ENCODE measurements around the gene DCANP1.
"Not testable (repeated sequence)": the region's sequence is repeated elsewhere in the genome, so short reads cannot be mapped to it uniquely, and the experiment has no call there.

The DCANP1 gene, protein sequence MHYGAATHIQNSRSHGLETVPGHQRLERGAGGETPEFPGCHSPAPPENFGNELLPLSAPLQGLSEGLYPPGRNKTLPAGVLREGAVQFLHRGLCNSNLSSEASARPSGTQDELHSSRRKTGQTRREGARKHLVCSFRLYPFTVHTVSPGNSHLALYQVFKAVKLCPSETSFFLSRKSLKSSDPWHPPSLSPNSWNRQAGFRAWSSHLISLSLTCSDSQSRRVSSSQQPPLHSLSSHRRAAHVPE

DNA sequence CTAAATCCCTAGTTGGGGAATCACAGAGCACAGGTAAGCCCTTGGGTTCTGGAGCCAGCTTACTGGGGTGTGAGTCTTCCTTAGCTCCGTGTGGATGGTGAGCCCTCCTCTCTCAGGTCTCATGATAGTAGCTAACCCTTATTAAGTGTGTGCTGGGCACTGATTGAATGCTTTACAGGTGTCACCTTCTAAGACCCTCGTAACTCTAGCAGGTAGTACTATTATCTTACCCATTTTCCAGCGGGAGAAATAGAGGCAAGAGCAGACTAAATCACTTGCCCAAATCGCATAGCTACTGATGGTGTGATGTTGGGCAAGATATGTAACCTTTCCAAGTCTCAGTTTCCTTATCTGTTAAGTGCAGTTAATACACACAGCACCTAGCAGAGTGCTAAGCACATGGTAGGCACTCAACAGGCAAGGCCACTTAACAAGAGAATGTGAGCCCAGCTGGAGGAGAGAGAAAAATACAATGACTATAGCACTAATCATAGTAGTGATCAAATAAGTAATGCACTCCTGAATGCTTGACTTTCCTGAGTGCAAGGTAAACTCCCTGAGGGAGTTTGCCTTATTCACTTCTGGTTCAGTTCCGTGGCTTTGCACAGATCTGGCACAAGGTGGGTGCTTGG is at the start of gene DCANP1:
Gene DCANP1, minus strand, starts transcription at position 51 of the 632 bp plus-strand sequence. CDS start 240 bp downstream, outside the sequence.
- no peak for DNase-seq

DNA sequence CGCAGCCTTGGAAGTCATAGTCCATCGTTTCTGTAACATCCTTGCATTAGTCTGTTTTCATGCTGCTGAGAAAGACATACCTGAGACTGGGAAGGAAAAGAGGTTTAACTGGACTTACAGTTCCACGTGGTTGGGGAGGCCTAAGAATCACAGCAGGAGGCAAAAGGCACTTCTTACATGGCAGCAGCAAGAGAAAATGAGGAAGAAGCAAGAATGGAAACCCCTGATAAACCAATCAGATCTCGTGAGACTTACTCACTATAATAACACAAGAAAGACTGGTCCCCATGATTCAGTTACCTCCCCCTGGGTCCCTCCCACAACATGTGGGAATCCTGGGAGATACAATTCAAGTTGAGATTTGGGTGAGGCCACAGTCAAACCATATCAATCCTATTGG is 48.4 kb upstream of the DCANP1 start:
- DNase-seq: not testable (repeated sequence)

DNA sequence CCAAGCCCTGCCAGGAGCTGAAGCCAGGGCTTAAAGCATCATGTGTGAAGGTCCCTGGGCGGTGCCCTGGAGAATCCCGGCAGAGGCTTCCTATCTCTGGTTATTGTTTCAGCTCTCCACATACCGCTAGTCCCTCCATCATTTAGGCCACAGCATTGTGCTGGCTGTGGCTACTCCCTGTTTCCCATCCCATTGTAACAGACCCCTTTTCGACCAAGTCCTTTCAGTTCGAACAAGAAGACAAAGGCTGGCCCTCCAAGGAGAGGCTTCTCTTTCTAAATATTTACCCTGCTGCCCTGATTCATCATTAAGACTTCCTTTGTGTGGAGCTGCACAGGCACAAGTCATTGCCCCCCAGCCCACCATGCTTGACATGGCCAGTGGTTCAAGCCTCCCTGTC is 47.0 kb upstream of the DCANP1 start:
- DNase-seq: no peak

DNA sequence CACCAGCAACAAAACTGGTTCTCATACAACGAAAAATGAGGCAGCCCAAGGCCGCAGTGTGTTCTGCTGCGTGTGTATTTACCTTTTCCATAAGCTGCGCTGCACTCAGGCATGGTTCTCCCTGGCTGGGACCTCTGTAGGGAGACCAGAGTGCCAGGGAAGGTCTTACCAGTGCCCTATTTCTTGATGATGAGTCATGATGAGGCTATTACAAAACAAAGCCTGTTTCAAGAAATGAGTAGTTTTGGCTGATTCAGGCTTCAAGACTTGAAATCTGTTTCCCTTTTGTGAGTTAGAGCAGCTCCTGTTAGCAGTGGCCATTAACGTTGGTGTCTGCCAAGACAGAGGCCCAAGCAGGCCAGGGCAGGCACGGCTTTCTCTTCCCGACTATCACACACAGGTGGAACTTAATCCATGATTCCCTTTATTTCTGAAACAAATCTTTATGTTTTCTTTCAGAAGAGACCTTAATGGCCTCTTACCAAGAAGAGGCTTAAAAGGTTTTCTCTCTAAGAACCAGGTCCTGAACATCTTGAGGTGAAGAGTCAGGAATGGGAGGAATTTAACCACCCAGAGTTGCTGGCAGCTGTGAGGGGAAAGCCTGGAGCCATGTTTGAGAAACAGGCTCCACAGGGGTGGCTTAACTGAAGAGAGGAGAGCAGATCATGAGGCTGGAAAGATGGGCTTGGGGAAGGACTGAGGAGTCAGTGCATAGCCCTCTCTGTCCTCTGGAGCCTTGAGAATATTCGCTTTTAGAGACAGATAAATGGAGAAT is 46.4 kb upstream of the DCANP1 start:
- no peak for DNase-seq

DNA sequence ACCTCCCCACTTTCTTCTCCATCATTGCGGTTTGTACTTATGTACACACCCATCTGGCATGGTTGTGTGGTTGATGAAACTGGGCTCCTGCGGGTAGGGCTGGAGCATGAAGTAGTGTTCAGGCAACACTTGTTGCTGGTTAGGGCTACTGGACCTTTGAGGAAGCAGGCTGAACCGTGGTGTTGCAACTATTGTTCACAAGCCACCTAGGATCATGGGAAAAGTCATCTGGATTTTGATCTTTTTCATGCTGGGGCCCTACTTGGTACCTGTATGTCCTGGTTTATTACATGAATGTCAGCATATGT is 45.1 kb upstream of the DCANP1 start:
- DNase-seq: no peak

DNA sequence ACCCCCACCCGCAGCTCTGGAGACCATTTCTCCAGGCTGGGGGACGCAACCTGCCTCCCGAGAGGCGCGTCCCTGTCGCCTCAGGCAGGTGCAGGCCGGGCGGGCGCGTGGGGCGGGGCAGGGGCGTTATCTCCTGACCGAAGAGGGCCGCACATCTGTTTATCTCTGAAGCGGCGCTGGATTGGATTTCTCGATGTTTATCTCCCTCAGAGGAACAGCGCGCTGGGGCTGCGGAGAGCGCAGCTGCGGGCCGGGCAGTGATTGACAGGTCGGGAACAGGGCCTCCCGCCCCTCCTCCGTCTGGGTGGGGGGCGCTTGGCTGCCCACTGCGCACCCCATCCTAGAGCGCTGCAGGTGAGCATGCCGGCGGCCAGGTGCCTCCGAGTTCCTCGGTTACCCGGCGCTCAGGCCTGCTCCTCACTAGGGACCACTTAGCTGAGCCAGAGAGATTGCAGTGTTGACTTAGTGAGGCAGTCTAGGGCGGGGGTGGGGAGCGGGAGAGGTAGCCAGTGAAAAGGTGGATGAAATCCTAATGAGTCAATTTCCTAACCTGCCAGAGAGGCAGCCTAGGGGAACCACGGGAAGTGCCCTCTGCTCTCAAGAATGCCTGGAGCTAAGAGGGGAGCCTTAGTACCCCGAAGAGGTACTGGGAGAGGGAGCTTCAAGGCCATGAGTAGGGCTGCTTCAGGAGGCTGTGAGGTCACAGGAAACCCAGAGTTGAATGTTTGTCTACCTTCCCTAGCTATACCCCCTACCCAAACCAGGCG is 44.6 kb upstream of the DCANP1 start:
- DNase-seq: no peak

DNA sequence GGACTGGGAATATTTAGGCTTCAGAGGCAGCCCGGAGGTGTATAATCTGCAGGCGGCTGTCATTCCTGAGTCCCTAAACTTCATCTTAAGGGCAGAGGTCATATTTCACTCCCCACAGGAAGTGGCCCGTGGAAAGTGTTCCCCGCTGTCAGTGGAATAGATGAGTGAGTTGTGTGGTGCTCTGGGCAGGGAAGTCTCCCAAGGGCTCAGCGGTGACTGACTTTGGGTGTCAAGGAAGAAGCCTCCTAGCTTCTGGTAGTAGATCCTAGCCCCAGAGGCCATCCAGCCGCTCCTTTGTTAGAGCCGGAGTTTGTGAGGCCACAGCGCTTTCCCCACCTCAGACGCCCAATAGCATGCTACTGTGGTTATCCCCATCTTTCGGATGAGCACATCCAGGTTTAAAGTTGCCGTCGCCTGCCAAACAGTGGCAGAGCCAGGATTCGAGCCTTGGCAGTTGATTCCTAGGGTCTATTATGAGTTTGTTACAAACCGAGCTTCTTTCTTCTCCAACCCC is 43.9 kb upstream of the DCANP1 start:
- DNase-seq: no peak

DNA sequence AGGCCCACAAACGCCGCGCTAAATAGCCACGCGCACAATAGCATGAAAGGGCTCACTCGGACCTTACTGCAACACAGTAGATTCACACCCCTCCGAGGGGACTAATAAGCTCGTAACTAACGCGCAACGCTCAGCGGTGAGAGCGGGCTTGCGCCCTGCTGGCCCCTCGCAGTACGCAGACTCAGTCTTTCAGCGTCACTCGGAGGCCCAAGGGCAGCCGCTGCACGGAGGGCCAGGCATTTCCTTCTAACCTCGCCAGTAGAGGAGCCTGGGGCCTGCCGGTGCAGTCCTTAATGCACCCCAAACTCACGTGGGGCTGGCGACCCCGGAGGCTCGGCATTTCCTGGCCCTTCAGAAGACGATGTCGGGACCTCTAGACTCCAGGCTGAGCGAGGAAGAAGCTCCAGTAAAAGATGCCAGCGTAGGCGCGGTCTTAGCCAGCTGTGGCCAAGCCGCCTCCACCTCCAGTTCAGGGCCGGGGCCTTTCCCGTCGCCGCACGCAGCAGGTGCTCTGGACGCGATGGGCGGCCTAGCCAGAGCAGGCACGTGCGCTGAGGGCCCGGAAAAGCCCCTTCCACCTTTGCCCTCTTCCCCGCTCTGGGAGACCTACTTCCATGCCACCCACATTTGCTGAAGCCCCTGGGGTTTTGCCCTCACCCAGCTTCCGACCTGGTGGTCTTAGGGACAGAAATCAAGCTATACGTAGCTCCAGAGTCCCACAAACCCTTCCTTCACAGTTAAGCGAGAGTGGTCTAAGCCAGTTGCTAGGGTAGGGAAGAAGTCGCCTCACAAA is 43.3 kb upstream of the DCANP1 start:
- no peak for DNase-seq

DNA sequence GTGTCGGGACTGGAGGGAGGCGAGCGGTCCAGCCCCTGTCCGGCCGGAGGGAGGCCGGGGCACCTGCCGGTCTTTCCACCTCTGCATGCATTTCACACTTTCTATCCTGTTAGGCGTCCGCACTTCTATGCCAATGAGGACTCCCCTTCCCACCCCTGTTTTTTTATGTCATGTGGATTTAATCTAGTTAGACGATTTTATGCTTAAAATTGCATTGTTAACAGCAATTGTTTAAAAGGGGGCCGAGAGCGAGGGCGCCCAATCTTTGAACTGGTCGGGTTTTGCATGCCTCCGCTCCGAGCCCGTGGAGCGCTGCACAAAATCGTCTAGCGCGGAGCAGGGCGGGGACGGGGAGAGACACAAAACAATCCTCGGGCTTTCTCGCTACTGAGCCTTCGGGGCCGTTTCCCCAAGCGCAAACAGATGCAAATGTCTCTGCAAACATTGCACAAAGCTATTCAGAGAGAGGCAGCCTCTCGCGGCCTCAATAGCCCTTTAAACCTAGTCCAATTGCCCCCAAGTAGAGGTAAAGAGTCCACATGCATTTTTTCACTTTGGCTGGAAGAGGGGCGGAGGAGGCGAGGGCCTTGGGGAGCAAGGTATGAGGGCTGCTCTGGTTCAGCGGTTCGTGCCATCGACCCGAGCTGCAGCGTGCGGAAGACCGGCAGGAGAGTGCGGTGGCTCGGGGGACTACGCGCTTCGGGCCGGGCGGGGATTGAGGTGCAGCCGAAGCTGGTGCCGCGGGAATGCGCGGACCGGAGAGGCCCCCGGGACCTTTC is 42.5 kb upstream of the DCANP1 start:
- DNase-seq: no peak

DNA sequence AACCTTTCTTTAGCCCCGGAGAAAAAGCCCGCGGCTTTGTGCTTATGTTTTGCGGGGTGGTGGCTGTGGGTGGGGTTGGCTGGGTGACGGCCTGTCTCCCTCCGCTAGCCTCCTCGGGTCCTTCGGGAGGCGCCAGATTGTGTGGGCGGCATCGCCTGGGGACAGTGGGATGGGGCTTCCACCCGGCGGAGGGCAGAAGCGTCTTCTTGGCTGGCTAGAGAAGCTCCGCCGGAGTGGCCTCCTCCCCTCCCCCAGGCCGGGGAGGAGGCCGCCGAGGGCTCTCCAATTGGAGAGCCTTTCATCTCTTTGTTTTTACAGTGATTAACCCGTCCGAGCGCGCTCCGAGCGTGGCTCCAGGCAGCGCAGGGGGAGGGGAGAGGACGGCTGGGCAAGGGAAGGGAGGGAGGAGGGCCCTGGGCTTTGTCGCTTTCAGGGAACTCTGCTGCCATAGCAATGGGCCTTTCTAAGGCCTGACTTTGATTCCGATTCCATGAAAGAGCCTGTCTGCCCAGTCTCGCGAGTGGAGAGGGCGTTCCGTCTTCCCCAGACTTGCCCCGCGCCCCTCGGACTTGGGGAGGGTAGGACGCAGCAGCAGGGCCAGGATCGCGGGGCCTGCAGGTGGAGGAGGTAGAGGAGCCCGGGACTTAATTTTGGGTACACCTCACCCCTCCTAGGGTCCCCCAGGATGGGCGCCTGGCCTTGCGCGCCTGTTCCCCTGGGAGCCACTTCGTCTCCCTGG is 41.7 kb upstream of the DCANP1 start:
- no peak for DNase-seq

DNA sequence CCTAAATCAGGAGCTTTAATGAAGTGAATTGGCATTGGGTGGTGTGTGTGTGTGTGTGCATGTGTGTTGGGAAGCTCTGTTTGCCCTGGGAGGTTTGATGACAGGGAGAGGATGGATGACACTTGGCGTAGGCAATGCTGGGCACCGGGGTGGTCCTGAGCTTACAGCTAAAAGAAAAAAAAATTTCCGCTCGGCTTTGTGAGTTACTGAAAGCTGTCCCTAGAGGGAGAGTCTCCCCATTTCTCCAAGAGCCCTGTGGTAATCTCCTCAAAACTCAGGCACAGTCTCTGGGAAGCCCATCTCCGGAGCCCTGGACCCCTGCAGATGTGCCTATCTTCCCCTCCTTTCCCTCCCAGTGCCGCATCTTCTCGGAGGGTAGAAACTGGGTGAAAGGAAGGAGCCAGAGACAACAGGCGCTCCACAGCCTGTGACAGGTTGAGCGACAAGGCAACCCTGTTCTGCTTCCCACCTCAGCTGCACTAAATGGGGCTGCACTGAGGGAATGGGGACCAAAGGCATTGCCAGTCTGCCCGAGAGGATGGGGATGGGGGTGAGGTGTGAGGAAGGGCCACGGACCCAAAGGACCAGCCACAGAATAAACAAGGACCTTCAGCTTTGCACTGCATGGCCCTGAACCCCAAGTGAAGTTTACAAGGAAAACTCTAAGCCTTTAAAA is 40.8 kb upstream of the DCANP1 start:
- no peak for DNase-seq

DNA sequence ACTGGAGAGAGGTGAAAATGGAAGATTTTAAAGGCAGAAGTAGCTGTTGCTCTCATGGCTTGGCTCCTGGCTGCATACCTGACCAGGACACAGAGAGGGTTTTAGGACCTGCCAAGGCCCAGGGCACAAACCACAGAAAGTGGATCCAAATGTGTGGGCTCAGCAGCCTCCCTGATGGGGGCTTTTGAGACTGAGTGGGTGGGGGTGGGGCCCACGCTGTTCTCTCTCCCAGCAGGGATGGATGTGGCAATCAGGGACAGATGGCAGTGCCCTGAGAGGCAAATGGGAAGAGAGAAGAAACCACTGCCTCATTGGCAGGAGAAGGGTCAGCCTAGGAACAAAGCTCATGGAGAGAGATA is 39.9 kb upstream of the DCANP1 start:
- DNase-seq: no peak

DNA sequence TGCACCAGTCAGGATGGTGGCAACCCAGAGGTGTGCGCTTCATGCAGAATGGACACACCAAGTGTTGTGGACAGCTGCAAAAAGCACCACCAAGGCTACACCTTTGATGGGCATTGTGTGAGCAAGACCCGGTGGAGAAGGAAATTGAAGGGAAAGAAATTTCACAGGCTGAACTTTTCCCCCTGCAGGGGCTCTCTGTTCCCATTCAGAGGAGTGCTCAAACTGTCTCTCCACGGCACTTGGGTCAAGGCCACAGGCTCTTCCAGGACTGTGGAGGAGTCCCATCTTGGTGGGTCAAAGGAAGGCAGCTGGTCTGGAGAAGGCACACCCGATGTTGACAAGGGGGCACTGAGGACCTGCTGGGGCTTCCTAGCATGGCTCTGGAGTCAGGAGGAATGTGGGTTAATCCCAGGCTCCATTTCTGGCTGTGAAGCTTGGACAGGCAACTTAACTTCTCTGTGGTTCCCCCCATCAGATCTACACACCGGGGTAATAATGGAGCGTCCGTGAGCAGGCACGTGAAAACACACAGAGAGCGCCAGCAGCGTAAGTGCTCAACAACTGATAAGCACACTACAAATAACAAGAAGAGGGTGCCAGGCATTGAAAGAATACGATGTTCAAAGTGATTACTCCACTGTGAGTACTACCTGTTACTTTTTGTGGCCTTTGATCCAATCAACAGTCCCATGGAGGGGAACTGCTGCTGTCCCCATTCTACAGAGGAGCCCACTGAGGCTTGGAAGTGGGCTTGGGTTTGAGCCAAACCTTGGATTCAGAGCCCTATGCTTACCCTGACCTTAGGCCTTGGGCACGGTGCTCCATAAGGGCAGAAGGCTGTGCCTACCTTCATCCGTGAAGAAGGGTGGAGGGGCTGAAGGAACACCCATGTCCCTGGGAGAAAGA is 39.2 kb upstream of the DCANP1 start:
- no peak for DNase-seq

DNA sequence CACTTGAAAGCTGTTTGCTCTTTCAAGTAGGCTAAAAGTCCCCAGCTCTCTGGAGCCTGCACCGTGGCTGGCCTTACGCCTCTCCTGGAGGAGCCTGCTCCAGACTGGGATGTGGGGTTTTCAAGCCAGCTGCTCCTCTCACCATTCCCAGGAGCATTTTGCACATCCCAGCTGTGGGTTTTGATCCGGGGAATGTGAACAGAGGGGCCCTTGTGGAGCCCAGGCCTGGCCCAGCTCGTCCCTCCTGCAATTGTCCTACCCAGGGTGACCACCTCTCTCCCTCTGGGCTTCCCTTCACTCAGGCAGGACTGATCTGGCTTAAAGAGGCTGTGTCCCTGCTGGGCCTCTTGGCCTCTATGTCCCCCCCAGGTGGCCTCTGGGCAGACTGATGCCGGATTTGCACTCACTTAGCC is 37.5 kb upstream of the DCANP1 start:
- DNase-seq: no peak

DNA sequence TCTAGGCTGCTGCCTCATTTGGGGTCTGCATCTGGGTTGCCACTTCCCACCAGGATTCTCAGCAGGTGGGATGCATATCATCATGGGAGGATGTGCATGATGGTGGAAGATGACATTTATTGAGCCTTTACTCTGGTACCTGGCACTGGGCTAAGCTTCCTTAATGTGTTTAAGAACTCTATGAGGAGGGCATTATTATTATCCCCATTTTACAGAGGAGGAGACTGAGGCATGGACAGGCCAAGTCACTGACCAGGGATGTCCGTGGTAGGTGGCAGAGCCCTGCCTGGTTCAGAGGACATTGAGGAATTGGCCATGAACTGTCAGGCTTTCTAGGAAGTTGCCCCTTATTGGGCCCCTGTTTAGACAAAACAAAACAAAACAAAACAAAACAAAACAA is 36.1 kb upstream of the DCANP1 start:
- no peak for DNase-seq

DNA sequence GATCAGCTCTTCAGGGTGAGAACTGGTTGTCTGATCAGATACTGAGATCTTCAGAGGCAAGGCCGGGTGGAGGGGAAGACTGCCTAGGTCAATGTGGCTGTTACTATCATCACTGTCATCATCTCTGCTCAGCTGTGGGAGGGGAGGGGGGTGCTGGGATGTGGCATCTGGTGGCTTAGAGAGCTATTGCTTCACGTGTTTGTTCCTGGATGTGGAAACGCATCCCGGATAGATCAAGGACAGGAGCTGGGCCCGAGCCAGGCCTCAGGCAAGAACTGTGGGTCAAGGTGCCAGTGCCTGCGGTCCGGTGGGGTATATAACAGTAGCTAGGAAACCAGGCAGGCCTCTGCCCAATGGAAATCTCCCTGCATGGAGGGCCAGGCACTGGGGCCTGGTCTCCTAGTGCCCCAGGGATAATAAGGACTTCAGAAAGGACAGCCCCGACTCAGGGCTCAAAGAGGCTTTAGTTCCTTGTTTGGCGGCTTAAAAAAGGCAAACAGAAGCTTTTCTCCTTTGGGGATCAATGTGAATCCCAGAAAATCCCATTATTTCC is 35.3 kb upstream of the DCANP1 start:
- DNase-seq: no peak

DNA sequence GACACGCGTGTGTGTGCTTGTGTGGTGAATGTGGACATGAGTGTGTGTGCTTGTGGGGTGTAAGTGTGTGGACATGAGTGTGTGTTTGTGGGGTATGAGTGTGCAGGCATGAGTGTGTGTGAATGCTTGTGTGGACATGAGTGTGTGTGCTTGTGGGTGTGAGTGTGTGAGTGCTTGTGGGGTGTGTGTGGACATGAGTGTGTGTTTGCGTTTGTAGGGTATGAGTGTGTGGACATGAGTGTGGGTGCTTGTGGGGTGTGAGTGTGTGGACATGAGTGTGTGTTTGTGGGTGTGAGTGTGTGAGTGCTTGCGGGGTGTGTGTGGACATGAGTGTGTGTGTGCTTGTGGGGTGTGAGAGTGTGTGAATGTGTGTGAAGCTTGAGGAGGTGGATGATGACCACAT is 34.8 kb upstream of the DCANP1 start:
- no peak for DNase-seq

DNA sequence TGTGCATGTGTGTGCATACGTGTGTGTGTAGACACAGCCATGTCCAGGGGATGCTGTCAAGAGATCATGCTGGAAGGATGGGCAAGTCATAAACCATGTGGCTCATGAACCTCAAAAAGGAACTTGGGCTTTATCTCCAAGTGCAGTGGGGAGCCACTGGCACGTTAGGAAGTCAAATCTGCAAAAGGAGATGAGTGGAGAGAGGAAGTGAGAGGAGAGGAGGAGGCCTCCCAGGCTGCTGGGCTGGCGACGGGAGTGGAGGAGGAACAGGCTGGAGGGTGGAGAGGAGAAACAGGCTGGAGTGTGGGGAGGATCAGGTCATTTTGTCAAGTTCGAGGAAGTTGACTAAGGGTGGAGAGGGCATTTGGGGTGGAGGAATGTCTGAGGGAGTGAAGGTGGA is 34.2 kb upstream of the DCANP1 start:
- no peak for DNase-seq

DNA sequence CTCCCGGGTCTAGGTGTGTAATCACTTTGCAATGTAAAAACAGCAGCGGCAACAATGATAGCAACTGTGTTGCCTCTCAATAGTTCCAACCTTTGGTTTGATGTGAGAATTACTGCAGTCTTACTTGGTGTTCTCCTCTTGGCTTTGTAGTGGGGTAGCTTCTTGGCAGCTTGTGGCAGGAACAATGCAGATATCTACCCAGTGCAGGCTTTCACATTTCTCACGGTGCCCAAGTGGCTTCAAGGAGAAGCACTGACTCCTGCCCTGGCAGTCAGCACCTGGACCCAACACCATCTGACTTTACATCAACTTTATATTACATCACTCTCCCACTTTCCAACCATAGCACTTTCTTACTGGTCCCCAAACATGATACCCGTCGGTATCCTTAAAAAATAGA is 33.4 kb upstream of the DCANP1 start:
- no peak for DNase-seq

All from stimulated activated CD4-positive, alpha-beta T cell treated with anti-CD3 and anti-CD28 coated beads, Interleukin-4, amount 100 ng/mL, for 24 hours (primary cell).